Femur (tissue), 1 donor: ENCODE measurements around the gene SIN3A.
"Not testable (repeated sequence)": the region's sequence is repeated elsewhere in the genome, so short reads cannot be mapped to it uniquely, and the experiment has no call there.

Source experiments
- DNase-seq: peaks from one replicate; pipeline ENCODE4 v3.0.0-alpha.2; 2017

SIN3A gene

DNA sequence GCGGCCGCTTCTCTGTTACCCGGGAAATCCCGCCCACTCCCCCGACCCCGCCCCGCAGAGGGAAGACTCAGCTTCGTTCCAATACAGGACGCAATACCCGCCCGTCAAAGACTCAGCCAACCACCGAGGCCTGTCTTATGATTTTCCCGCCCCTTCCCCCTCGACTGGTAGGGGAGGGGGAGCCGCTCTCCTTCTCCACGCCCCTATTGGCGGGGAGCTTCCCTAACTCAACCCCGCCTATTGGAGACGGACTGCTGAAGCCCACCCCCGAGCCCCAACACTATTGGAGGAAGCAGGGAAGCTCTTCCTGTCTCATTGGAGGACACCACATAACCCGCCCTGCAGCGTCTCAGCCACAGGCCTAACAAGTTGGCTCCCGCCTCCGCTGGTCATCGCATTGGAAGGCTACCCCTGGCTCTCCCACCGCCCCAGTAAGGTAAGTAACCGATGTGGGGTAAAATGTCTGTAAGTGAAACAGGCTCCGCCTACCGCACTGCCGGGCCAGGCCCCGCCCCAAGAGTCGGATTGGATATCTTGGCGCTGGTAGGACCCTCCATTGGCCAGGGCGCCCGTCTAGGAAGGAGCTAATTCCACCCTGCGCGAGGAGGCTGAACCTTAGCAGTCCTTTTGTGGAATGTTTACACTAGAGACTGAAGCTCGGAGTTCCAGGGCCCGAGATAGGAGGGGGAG, at the start of gene SIN3A:
Gene SIN3A (minus strand): TSS at position 17 of the 690 bp plus-strand sequence. CDS start 21,315 bp downstream, outside the sequence.
- peak; percentile 100 for DNase-seq

- DNase-seq: no peak
These were observed 42.2 kb upstream of the SIN3A start for GRCh38 chr15:75493732-75494131.

DNA sequence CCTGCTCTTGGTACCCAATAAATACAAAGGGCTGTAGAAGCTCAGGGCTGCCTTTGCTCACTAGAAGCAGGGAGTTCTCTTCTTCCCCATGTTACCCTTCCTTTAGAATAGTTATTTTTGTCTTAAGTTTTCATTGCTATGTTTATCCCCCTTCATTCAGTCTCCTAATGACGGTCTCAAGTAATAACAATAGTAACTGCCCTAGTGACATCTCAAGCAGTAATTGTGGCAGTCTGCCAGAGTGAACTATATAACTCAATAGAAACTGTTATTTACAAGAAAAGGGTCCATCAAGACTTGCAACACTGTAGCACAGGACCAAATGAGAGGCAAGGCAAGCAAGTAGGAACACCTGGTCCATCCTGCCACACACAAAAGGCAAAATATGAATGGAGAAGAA, 32.5 kb upstream of the SIN3A start:
- no peak for DNase-seq

DNA sequence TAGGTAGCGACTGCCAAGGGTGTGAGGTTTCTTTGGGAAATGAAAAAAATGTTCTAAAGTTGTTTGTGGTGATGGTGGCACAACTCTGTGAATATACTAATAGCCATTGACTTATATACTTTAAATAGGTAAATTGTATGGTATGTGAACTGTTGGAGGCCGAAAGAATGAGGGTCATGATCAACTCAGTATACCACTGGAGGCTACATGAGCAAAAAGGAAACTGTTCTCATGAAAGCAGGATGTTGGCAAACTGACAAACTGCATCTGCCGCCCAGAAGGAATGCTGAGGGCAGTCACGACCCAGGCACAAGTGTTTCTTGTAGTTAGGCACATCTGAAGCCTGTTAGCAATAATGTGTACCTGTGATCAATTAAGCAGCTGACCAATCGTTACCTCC, 32.1 kb upstream of the SIN3A start:
- DNase-seq: not testable (repeated sequence)

DNA sequence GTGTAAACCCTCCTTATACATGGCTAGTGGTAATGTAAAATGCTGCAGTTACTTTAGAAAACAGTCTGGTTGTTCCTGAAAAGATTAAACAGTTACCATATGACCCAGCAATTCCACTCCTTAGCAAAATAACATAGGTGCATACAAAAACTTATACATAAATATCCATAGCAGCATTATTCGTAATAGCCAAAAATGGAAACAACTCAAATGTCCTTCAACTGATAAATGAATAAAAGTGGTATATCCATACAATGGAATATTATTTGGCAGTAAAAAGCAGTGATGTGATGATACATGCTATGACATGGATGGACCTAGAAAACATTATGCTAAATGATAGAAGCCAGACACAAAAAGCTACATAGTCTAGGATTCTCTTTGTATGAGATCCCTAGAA, 31.6 kb upstream of the SIN3A start:
- no peak for DNase-seq

GRCh38 chr15:75480463-75480862, 29.0 kb upstream of the SIN3A start:
- DNase-seq: not testable (repeated sequence)

DNA sequence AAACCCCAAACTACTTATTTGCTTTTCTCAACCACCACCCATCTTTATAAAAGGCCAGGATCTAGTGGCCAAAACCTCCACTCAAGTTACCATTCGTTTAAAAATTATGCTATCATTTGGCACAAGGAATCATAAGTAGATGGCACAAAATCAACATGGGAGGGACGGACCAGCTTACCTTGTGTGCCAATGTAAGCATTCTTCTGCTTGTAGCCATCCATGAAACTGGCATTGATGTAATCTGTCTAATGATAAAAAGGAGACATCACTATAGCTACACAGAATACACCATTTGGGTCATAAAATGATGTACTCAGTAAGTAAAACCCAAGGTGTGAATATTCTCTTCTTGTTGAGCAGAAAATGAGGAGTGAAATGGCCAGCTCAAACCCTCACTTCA, 28.2 kb upstream of the SIN3A start:
- DNase-seq: no peak

- DNase-seq: not testable (repeated sequence)
These were observed 25.6 kb upstream of the SIN3A start for GRCh38 chr15:75477094-75477493.

- no peak for DNase-seq
These were observed 17.6 kb upstream of the SIN3A start for GRCh38 chr15:75468913-75469598.

DNA sequence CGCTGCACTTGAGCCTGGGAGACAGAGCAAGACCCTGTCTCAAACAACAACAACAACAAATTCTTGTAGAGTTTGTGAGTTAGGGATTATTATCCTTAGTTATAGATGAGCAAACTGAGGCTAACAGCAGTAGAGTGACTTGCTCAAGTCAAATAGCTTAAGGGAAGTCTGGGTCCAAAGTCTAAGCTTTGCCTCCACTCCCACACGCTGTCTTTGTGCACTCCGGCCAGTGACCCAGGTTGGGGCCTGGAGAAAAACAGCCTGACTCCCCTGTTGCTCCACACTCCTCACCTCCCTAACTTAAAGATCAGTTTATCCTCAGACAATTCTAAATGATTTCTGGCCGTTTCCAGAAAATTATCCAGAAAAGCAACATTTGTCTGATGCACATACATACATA, 9.2 kb upstream of the SIN3A start:
- DNase-seq: no peak

DNA sequence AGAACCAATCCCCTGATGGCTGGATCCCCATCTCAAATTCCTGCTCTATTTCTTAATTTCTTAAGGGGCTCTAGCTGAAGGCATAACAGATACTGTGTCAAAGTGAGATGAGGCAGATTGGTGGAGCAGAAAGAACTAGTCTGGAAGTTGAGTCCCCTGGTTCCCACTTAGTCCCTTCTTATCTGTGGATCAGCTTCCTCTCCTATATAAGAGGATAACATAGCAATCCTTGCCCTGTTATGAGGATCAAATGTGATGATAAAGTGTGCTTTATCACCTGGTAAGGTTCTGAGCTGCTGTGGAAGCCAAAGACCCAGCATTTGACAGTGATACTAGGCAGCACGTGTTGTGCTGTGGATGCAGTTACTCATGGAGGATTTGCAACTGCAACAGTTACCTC, 8.1 kb upstream of the SIN3A start:
- DNase-seq: no peak

GRCh38 chr15:75456710-75457109, 5.2 kb upstream of the SIN3A start:
- peak; percentile 25 for DNase-seq

GRCh38 chr15:75455982-75456531, 4.6 kb upstream of the SIN3A start:
- DNase-seq: peak; percentile 68

DNA sequence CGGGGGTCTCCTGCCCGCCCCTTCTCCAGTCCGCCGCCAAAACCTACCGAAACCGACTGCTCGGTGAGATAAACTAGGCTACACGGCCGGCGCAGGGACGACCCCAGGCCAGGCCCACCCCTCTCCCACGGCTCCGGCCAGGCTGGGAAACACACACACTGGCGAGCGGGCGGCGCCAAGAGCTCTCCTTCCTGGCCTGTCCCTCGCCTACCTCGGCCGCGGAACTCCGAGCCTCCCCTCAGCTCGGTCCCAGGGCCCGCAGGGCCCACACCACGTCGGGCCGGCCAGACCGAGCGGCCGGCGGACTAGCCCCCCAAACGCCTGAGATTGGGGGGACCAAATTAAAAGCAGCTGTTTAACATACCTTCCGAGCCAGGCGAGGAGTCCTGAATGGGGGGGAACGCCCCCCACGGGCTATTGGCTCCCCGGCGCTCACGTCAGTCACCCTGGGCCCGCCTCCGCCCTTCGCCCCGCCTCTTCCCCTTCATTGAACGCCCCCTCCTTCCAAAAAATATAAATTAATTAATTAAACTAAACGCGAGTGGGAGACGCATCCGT, 4.0 kb upstream of the SIN3A start:
- DNase-seq: peak; percentile 93

DNA sequence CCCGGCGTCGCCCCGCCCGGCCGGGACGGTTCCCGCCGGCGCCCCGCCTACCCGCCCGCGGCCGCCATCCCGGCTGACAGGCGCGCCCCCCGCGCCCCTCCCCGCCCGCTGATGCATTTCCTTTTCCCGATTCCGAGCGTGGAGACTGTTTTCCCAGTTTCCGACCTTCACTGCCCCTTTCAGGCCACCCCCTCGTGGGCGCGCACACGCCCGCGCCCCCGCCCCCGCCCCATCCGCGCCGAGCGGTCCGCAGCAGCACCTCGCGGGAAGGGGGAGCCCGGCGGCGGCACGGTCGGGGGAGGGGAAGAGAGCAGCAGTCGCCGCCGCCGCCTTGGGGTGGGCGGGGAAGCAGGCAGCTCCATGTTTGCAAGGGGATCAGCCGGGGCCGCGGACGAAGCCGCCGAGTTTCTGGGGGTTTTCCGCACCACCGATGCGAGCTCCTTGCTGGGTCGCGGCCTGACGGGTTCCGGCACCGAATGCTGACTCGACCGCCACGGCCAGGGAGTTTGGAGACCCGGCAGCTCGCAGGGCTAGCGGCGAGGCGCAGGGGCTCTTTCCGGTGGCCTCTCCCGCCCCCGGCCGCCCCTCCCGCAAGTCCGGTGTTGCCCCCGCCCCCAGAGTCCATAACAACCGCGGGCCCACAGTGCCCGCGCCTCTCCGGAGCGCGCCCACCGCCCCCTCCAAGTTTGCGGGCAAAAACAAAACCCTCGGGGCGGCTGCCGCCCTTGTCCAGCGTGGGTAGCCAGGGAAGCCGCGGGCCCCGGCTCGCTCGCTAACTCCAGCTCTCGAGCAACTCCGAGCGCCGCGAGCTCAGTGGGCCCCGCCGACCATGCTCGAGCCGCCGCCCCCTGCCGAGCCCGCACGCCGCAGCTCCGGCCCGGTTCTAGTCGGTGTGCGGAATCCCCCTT, 3.2 kb upstream of the SIN3A start:
- DNase-seq: no peak

- DNase-seq: peak; percentile 99
These were observed 2.4 kb upstream of the SIN3A start for GRCh38 chr15:75453703-75454470.

DNA sequence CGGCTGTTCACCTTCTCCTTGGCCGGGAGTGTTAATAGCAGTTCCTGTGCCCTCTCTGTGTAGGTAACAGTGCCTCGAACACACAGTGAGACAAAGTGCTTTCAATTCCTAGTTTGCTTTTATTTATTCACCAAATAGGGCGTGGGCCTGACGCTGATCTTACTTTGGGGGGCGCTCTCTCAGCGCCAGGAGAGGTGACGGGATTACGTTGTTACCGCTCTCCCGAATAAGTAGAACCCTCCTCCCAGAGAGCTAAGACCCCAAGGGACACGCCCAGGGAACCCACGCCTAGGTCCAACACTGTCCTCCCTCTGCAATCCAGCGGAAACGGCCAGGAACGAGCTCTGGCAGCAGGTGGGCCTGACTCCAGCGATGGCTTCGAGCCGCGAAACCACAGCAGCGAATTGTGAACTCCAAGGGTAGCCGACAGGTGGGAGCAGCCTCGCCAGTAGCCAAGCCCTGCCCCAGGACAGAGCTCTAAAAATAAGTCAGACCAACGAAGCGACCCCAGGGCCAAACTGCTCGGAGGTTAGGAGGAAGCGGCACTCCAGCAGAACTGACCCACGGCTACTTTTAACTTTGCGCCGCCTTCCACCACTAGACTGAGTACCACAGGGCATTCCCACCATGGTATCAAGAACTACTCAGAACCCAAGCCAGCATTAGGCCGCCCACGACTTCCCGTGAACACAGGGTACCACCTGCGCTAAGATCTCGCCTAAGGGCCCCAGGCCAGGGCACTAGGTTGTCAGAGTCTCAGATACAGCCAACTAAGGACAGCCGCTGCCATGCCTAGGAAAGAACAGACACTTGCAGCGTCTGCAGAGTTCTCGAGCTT, 1.6 kb upstream of the SIN3A start:
- peak; percentile 78 for DNase-seq

GRCh38 chr15:75452364-75452864, 924 bp upstream of the SIN3A start:
- DNase-seq: peak; percentile 91

- no peak for DNase-seq
These were observed 252 bp downstream of the SIN3A start for GRCh38 chr15:75451202-75451673.

DNA sequence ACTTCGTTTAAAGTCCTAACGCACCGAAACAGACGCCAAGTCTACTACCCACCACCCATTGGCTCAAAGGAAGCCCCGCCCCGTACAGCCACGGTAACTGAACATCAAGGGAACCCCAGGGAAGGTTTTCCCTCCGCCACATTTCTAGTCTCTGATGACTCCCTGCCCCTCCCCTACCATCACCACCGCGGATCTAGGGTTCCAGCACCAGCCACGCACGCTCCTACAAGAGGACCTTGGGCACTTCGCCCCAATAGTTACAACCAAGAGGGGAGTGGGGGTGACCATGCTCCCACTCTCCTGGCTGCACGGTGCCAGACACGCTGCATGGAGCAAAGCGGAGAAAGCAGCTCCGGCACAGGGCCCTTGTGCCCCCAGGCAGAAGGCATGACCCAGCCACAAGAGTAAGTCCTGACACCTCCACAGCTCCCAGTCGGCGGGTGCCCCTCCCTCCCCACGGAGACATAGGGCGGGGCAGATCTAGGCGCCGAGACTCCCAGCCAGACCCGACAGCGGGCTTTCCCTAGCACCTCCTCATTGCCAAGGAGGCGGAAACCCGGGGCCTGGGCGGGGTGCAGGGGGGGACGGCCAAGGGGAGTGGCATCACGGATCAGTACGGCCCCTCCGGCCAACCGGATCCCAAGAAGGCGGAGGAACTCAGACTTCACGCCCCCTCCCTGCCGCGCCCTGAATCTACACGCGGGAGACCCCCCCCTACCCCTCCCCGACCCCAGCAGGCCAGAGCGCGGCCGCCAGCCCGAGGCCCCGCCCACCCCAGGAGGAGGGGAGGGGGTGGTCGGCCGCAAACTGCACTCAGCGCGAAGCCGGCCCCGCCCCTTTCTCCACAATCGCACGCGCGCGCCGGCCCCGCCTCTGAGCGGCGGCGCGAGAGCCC, 936 bp downstream of the SIN3A start:
- peak; percentile 98 for DNase-seq
